ENCODE measurements around the gene GLI2. TPM values are rescaled to one million over a fixed set of nuclear protein-coding genes. Genes with fewer than 3 reads are reported as not detected.

Gene GLI2
- total and polyA plus RNA-seq, 8 donors, result 8.5 to 26.1 (median 18.4) TPM

- peaks cover 0 to 7% of the 10 kb centered on the region in 2 donors for H3K27me3 ChIP-seq
- H3K4me3 ChIP-seq, result no peak overlapping the region
- ATAC-seq, result no peak
- H3K36me3 ChIP-seq, result no peaks in the 10 kb centered on the region
- no peak for TF ChIP-seq CTCF (IDR thresholded peaks at IDR 0.05)
- intact Hi-C loops (cut with DNase I), result no loop called here
- H3K9me3 ChIP-seq, result no peaks in the 10 kb centered on the region
- H3K27ac ChIP-seq, result no peak overlapping the region
- DNase-seq, result no peak
- H3K4me1 ChIP-seq, result no peaks in the 10 kb centered on the region
Measured at GRCh38 chr2:120750488-120751210, 15.0 kb downstream of the GLI2 start.

GRCh38 chr2:120751553-120751952 lies 15.9 kb downstream of the GLI2 start:
- no peak for TF ChIP-seq CTCF (IDR thresholded peaks at IDR 0.05)

DNA sequence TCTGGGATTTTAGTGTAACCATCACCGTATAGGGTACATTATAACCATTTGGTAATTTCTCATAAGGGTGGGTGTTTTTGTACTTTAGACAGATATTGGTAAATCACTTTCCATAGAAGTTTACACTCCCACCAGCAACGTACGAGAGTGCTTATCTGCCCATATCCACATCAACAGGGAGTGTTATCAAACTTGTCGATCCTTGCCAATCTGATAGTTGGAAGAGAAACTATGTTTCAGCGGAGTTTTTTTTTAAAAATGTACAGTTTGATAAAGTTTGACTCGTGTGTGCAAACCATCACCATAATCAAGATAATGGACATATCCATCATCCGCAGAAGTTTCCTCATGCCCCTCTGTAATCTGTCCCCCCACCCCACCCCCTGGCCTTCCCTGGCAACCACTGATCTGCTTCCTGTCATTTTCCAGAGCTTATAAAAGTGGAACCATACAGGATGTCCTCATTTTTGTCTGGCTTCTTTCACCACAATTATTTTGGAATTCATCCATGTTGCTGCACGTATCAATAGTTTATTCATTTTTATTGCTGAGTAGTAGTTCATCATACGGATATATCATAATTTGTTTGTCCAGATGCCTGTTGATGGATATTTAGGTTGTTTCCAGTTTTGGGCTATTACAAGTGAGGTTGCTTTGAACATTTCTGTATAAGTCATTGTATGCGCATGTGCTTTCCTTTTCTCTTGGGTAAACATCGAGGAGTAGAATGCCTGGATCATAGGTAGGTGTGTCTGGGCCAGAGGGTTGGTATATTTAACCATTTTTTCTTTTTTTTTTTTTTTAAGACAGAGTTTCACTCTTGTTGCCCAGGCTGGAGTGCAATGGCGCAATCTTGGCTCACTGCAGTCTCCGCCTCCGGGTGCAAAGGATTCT lies 18.6 kb downstream of the GLI2 start:
- no peak overlapping the region for H3K4me3 ChIP-seq
- no peaks in the 10 kb centered on the region for H3K9me3 ChIP-seq
- TF ChIP-seq CTCF (IDR thresholded peaks at IDR 0.05), result no peak
- no peaks in the 10 kb centered on the region for H3K27me3 ChIP-seq
- DNase-seq, result no peak
- no peak overlapping the region for H3K27ac ChIP-seq
- intact Hi-C loops (cut with DNase I), result no loop called here
- H3K36me3 ChIP-seq, result no peaks in the 10 kb centered on the region
- no peaks in the 10 kb centered on the region for H3K4me1 ChIP-seq
- no peak for ATAC-seq

More at GRCh38 chr2:120751553-120751952, 15.9 kb downstream of the GLI2 start:
- H3K9me3 ChIP-seq, result no peaks in the 10 kb centered on the region
- H3K27me3 ChIP-seq, result no peaks in the 10 kb centered on the region
- H3K27ac ChIP-seq, result no peak overlapping the region
- H3K36me3 ChIP-seq, result no peaks in the 10 kb centered on the region
- no peak for ATAC-seq
- intact Hi-C loops (cut with DNase I), result no loop called here
- H3K4me1 ChIP-seq, result no peaks in the 10 kb centered on the region
- DNase-seq, result no peak
- H3K4me3 ChIP-seq, result no peak overlapping the region

DNA sequence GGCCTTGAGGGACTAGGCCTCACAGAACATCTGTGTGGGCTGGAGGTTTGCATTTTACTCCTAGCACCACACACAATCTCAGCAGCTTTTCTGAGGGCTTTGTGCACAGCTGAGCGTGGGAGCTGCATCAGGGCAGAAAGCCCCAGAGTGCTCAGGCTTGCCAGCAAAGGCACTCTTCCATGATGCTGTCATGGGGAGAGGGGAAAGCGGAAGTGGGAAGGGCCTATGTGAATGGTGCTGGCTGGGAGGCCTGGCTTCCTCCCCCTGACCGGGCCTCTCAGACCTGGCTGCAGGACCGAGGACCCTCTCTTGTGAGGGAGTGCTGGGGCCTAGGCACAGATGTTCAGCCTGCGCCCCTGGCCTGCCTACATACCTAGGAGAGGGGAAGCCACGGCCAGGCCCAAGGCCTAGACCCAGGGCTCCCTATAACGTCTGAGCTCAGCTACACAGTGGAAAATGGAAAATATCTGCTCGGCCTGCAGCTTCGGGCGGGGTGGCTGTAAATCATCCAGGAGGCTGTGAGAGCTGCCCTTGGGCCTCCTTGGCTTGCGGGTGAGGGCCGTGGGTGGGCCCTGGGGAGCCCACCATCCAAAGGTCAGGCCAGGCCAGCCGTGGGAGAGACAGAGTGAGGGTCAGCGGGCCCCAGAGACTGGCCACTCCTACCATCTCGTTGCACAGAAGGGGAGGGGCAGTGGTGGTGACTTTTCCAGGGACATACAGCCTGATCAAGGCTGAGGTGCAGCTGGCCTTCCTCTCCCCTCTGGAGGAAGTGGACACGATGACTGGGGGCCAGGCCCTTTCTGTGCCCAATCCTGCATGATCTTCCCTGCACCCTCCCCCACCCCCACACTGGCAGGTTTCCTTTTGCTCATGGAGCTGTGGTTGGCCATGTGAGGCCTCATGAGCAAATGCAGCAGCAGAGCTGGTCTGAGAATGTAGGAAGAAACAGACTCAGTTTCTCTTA lies 22.8 kb downstream of the GLI2 start:
- Histone ChIP-seq H3K4me1 (no peaks in the 10 kb centered on the region), H3K36me3 (no peaks in the 10 kb centered on the region), H3K27me3 (peaks cover 0 to 11% of the 10 kb centered on the region in 2 donors), H3K4me3 (no peak overlapping the region), H3K9me3 (no peaks in the 10 kb centered on the region), H3K27ac (peak overlapping the region; percentile 48 to 59)
- TF ChIP-seq CTCF (IDR thresholded peaks at IDR 0.05), result no peak
- intact Hi-C loops (cut with DNase I), result no loop called here
- DNase-seq, result peak; percentile 54 to 93 (median 68)
- peak; percentile 83 for ATAC-seq

Measured in left lung (tissue), 10 donors.